Stomach (tissue), 9 donors: Measurements from ENCODE around the gene ESR2. TPM values are rescaled to one million over a fixed set of nuclear protein-coding genes. Genes with fewer than 3 reads are reported as not detected.

Experiments
- DNase-seq, 2 donors: peaks; one replicate each; pipeline versions ENCODE4 v3.0.0 to v3.0.0-alpha.2; 2013 to 2019
- H3K27ac ChIP-seq, 5 donors: fragments of 200-600 bp in 4 of 5; sonication (generic) in 4 of 5; one replicate each; pipeline ENCODE4 v1.5.1; 2013 to 2019; ENCODE audit warnings: mild to moderate bottlenecking in 1 of 5, moderate library complexity in 1 of 5
- H3K27me3 ChIP-seq, 3 donors: fragments of 200-600 bp; sonication (generic); one replicate each; pipeline ENCODE4 v1.5.1; 2017 to 2019; ENCODE audit warnings: mixed run types in 1 of 3
- H3K36me3 ChIP-seq, 4 donors: fragments of 200-600 bp; sonication (generic); 1 replicate in 3 of 4; 2 replicates in 1 of 4; pipeline ENCODE4 v1.5.1; 2016 to 2019
- H3K4me1 ChIP-seq, 4 donors: fragments of 200-600 bp; sonication (generic); one replicate each; pipeline ENCODE4 v1.5.1; 2016 to 2019
- H3K4me3 ChIP-seq, 4 donors: fragments of 200-600 bp; sonication (generic) in 3 of 4; one replicate each; pipeline ENCODE4 v1.5.1; 2016 to 2019; ENCODE audit warnings: mild to moderate bottlenecking in 1 of 4
- H3K9me3 ChIP-seq, 4 donors: fragments of 200-600 bp; sonication (generic); one replicate each; pipeline ENCODE4 v1.5.1; 2016 to 2019
- CTCF ChIP-seq, 7 experiments: fragments of 450-650 bp in 4 of 7; fragments of 200-600 bp in 3 of 7; sonication (generic) in 3 of 7; IDR thresholded peaks; one replicate each; pipeline ENCODE4 v1.5.1; 2016 to 2019; ENCODE audit warnings: antibody characterized with exemption in 7 of 7, control low read depth in 2 of 7, mild to moderate bottlenecking in 1 of 7
- EP300 ChIP-seq: sonication (generic); formaldehyde crosslinking; IDR thresholded peaks from one replicate; pipeline ENCODE4 v1.6.1; 2017; ENCODE audit warnings: antibody characterized with exemption
- POLR2A ChIP-seq, 4 donors: fragments of 450-650 bp; IDR thresholded peaks; one replicate each; pipeline ENCODE4 v1.6.1; 2016; ENCODE audit warnings: antibody characterized with exemption in 4 of 4, control low read depth in 2 of 4, mild to moderate bottlenecking in 1 of 4, moderate library complexity in 1 of 4
- POLR2AphosphoS5 ChIP-seq, 3 donors: sonication (generic); formaldehyde crosslinking; IDR thresholded peaks; one replicate each; pipeline ENCODE4 v1.6.1; 2016; ENCODE audit warnings: antibody characterized with exemption in 3 of 3
- WGBS, 5 donors: extraction: QIAGEN DNeasy Blood & Tissue Kit in 3 of 5; methylation state at CpG; one replicate each; pipeline versions ENCODE4 v1.1.5 to v1.1.7; 2013 to 2018; 5-methylcytosine and 5-hydroxymethylcytosine counted together
- intact Hi-C: fragments of 100-400 bp; cut with DNase I; formaldehyde crosslinking; loops from one replicate; pipeline ENCODE4 v1.15.1; 2023; ENCODE audit warnings: low total_unique reads
- polyA plus RNA-seq, 3 donors: library from polyadenylated mRNA; stranded (reverse); fragments of 200-250 nt; gene quantifications; one replicate each; pipeline ENCODE4 v1.2.3, GENCODE V29; 2013
- total RNA-seq, 5 donors: library from RNA; depleted of rRNA; stranded (reverse); fragments of >200 nt; gene quantifications; one replicate each; pipeline versions ENCODE4 v1.1.0 to v1.2.3, GENCODE V29; 2014 to 2016
- donor health status: healthy with polysubstance abuse.
- donor health status: Bipolar disorder and iron deficiency.
- donor health status: healthy.

The ESR2 gene
- total and polyA plus RNA-seq, 8 donors = 0.08 to 1.3 (median 0.58) TPM; not detected in 5

GRCh38 chr14:64249363-64249762 is 44.8 kb downstream of the ESR2 start:
- peak in 1 of 2 donors; percentile 38 for DNase-seq
- 55 to 76% (median 65%) methylated on average over 7 of the region's 7 CpGs for WGBS, 5 donors
- Histone ChIP-seq H3K36me3 (no peaks in the 10 kb centered on the region), H3K4me3 (no peak overlapping the region), H3K27ac (no peak overlapping the region), H3K27me3 (no peaks in the 10 kb centered on the region), H3K4me1 (no peaks in the 10 kb centered on the region), H3K9me3 (no peaks in the 10 kb centered on the region)
- intact Hi-C loops = no loop called here
- TF ChIP-seq POLR2AphosphoS5 (IDR thresholded peaks at IDR 0.05) = no peak

GRCh38 chr14:64248689-64249088 is 45.5 kb downstream of the ESR2 start:
- H3K4me3 ChIP-seq = no peak overlapping the region
- H3K27ac ChIP-seq = no peak overlapping the region
- intact Hi-C loops = no loop called here
- H3K9me3 ChIP-seq = no peaks in the 10 kb centered on the region
- no peaks in the 10 kb centered on the region for H3K36me3 ChIP-seq
- no peaks in the 10 kb centered on the region for H3K27me3 ChIP-seq
- DNase-seq = no peak
- 57 to 80% (median 62%) methylated on average over 4 of the region's 4 CpGs for WGBS, 5 donors
- no peaks in the 10 kb centered on the region for H3K4me1 ChIP-seq
- TF ChIP-seq CTCF (IDR thresholded peaks at IDR 0.05) = no peak
- no peak for TF ChIP-seq POLR2AphosphoS5 (IDR thresholded peaks at IDR 0.05)
- no peak for TF ChIP-seq POLR2A (IDR thresholded peaks at IDR 0.05)
- no peak for TF ChIP-seq EP300

- intact Hi-C loops = no loop called here
- Histone ChIP-seq H3K4me1 (no peaks in the 10 kb centered on the region), H3K9me3 (no peaks in the 10 kb centered on the region), H3K4me3 (no peak overlapping the region), H3K36me3 (no peaks in the 10 kb centered on the region), H3K27me3 (no peaks in the 10 kb centered on the region), H3K27ac (no peak overlapping the region)
- no peak for DNase-seq
- TF ChIP-seq EP300 (no peak), CTCF (IDR thresholded peaks at IDR 0.05) (no peak), POLR2A (IDR thresholded peaks at IDR 0.05) (no peak), POLR2AphosphoS5 (IDR thresholded peaks at IDR 0.05) (no peak)
- WGBS, 5 donors = 78 to 86% (median 81%) methylated on average over 3 of the region's 3 CpGs
These were observed 47.0 kb downstream of the ESR2 start for GRCh38 chr14:64247195-64247594.

- no peak for TF ChIP-seq POLR2AphosphoS5 (IDR thresholded peaks at IDR 0.05)
- Histone ChIP-seq H3K36me3 (no peaks in the 10 kb centered on the region), H3K9me3 (no peaks in the 10 kb centered on the region), H3K27me3 (no peaks in the 10 kb centered on the region), H3K27ac (no peak overlapping the region), H3K4me3 (no peak overlapping the region), H3K4me1 (no peaks in the 10 kb centered on the region)
- intact Hi-C loops = no loop called here
- DNase-seq = peak in 1 of 2 donors; percentile 14
These were observed 47.5 kb downstream of the ESR2 start for GRCh38 chr14:64246688-64247087.

- 79 to 95% (median 89%) methylated on average over 4 of the region's 4 CpGs for WGBS, 5 donors
- Histone ChIP-seq H3K9me3 (no peaks in the 10 kb centered on the region), H3K27ac (no peak overlapping the region), H3K27me3 (no peaks in the 10 kb centered on the region), H3K4me1 (no peaks in the 10 kb centered on the region), H3K4me3 (no peak overlapping the region), H3K36me3 (no peaks in the 10 kb centered on the region)
- no peak for DNase-seq
- no peak for TF ChIP-seq POLR2A (IDR thresholded peaks at IDR 0.05)
- no peak for TF ChIP-seq POLR2AphosphoS5 (IDR thresholded peaks at IDR 0.05)
- no peak for TF ChIP-seq EP300
- TF ChIP-seq CTCF (IDR thresholded peaks at IDR 0.05) = no peak
- intact Hi-C loops = no loop called here
These were observed 48.7 kb downstream of the ESR2 start for GRCh38 chr14:64245491-64245890.
